Measurements from ENCODE around the gene NACAD. TPM values are rescaled to one million over a fixed set of nuclear protein-coding genes. Genes with fewer than 3 reads are reported as not detected.

NACAD gene
- total RNA-seq, 1 donor from 2014 or later: 1.0 TPM

DNA sequence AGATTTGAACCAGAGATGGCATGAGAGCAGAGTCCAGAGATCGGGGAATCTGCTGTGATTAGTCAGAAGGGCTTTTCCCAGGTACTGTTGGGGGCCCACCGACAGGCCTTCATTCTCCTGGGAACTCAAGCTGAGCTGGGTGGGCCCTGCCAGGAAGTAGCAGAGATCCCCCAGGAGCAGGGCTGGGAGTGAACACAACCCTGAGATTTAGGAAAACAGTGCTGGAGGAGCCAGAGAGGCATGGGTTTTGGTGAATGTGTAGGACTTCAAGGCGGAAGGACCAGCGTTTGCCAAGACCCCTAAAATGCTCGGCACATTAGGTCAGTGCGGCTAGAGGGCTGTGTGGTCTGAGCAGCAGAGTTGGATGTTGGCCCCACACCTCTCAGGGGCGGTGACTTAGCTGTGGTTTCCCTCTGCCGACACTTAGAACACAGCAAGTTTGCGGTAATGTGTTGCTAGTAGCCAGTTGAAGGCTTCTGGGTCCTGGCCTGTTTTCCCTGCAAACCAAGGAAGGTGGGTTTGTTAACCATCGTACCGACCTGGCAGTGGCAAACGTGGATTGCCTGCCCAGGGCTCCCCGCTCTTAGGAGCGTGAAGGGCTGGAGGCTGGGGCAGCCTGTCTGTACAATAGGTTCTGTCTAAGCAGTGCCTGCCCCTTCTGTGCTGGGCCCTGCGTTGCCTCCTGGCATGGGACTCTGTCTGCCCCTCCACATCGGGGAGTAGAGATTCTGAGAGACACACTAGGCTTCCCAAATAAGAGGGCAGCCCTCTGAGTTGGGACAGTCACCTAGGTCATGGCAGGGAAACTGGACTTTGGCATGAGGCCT lies 14.0 kb downstream of the NACAD start:
- H3K27me3 ChIP-seq (ENCODE audit: control insufficient read depth in 3 of 3, insufficient read depth in 3 of 3, low read length in 3 of 3): no peaks in the 10 kb centered on the region
- no peak overlapping the region for H3K9ac ChIP-seq (ENCODE audit: low read depth in 1 of 3, low read length in 3 of 3)
- no peaks in the 10 kb centered on the region for H3K9me3 ChIP-seq (ENCODE audit: control insufficient read depth in 3 of 3, low read length in 3 of 3)
- no peak overlapping the region for H3K27ac ChIP-seq (ENCODE audit: low read depth, low read length)
- H3K36me3 ChIP-seq (ENCODE audit: control insufficient read depth in 3 of 3, insufficient read depth in 3 of 3, low read length in 3 of 3): peaks cover 62 to 65% (median 63%) of the 10 kb centered on the region in 3 donors
- no peak overlapping the region for H3K4me3 ChIP-seq (ENCODE audit: low read length in 3 of 3)
- H3K4me1 ChIP-seq (ENCODE audit: control insufficient read depth in 3 of 3, insufficient read depth in 3 of 3, low read length in 3 of 3): no peaks in the 10 kb centered on the region

DNA sequence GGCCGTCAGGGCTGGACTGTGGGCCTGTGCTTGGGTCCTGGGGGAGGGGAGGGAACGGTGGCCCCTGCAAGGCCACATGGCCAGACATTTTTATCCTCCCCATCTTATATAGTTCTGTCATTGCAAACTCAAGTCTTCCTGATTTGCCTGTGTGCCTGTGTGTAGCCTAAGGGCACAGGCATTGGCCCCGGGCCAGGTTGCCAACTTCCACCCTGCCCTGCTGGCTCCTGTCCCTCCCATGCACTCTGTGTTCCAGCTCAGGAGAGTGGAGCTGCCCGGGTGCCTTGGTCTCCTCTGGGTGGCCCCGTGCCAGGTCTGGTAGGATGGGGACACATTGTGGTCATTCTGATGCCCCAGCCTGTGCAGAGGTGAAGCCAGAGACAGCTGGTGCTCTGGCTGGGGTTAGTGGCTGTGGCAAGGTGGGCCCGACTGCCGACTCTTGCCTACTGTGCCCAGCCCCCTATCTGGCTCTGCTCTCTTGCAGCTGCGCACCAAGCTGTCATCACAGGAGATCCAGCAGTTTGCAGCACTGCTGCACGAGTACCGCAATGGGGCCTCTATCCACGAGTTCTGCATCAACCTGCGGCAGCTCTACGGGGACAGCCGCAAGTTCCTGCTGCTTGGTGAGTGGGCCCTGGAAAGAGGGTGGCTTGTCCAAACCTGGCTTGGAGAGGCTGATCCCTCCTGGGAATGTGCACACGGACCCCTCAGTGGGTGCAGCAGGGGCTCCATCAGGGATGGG lies 14.8 kb downstream of the NACAD start:
- no peaks in the 10 kb centered on the region for H3K9me3 ChIP-seq (ENCODE audit: control insufficient read depth in 3 of 3, low read length in 3 of 3)
- H3K4me1 ChIP-seq (ENCODE audit: control insufficient read depth in 3 of 3, insufficient read depth in 3 of 3, low read length in 3 of 3): no peaks in the 10 kb centered on the region
- H3K36me3 ChIP-seq (ENCODE audit: control insufficient read depth in 3 of 3, insufficient read depth in 3 of 3, low read length in 3 of 3): peaks cover 68 to 71% (median 69%) of the 10 kb centered on the region in 3 donors
- no peak overlapping the region for H3K27ac ChIP-seq (ENCODE audit: low read depth, low read length)
- no peak overlapping the region for H3K4me3 ChIP-seq (ENCODE audit: low read length in 3 of 3)
- H3K9ac ChIP-seq (ENCODE audit: low read depth in 1 of 3, low read length in 3 of 3): no peak overlapping the region
- no peaks in the 10 kb centered on the region for H3K27me3 ChIP-seq (ENCODE audit: control insufficient read depth in 3 of 3, insufficient read depth in 3 of 3, low read length in 3 of 3)

DNA sequence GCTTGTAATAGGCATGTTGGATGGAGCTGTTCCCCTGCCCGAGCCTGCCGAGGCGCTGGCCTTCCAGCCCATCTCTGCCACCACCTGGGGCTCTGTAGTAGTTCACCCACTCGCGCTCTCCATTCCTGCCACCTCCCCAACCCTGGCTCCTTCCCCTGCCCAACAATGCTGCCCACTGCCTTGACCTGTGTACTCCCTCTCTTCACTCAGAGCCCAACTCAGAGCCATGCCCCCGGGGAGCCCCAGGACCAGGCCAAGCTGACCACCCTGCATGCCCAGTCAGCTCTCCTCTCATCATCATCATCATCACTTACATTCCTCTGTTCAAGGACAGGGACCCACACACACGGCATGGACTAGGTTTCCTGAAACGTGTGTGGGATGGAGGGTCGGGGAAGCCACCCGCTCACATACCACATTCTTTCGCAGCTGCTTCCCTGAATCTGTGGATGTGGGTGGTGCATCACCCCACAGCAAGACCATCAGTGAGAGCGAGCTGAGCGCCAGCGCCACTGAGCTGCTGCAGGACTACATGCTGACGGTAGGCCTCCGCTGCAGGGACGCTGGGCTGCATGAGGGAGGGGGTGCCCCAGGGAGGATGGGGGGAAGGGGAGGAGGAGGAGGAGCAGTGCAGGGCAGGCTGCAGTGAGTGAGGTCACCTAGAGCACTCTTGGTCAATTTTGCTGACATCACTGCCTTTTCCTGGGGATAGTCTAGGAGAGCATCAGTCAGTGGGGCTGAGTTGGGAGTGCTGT lies 15.6 kb downstream of the NACAD start:
- Histone ChIP-seq H3K9me3 (ENCODE audit: control insufficient read depth in 3 of 3, low read length in 3 of 3) (no peaks in the 10 kb centered on the region), H3K4me1 (ENCODE audit: control insufficient read depth in 3 of 3, insufficient read depth in 3 of 3, low read length in 3 of 3) (no peaks in the 10 kb centered on the region), H3K4me3 (ENCODE audit: low read length in 3 of 3) (no peak overlapping the region), H3K36me3 (ENCODE audit: control insufficient read depth in 3 of 3, insufficient read depth in 3 of 3, low read length in 3 of 3) (peaks cover 73 to 78% (median 74%) of the 10 kb centered on the region in 3 donors), H3K9ac (ENCODE audit: low read depth in 1 of 3, low read length in 3 of 3) (no peak overlapping the region), H3K27ac (ENCODE audit: low read depth, low read length) (no peak overlapping the region), H3K27me3 (ENCODE audit: control insufficient read depth in 3 of 3, insufficient read depth in 3 of 3, low read length in 3 of 3) (no peaks in the 10 kb centered on the region)

DNA sequence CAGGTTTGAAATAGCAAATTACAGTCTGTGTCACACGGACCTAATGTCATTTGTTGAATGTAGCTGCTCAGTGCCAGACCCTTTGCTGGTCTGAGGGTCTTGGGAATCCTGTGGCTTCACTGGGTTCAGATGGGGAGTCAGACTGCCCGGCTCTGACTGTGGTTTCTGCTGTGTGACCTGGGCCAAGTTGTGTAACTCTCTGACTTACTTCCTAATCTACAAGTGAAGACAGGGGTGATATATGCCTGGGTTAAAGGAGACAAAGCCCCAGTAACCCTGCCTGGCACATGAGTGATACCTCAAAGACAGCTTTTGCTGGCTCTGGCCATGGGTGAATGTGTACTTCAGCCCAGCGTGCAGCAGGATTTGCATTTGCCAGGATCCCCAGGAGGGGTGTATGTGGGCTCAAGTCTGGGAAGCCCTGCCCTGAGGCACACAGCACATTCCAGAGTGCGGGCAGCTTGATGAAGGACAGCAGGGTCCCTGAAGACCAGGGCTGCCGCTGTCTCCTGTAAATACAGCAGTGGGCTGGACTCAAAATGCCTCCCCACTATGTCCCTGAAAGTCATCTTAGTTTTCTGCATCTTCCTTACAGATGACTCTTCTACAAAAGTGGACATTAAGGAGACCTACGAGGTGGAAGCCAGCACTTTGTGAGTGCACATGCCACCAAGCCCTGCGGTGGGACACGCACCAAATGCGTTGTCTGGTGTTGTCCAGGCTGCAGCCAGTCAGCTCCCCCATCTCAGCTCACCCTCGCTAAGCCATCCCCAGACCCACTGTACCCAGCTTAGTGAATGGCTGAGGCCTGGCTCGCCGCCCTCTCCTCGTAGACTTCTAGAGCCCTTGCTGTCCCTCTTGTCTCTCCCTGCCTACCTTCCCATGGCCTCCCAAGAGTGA lies 16.4 kb downstream of the NACAD start:
- no peaks in the 10 kb centered on the region for H3K27me3 ChIP-seq (ENCODE audit: control insufficient read depth in 3 of 3, insufficient read depth in 3 of 3, low read length in 3 of 3)
- no peak overlapping the region for H3K9ac ChIP-seq (ENCODE audit: low read depth in 1 of 3, low read length in 3 of 3)
- H3K36me3 ChIP-seq (ENCODE audit: control insufficient read depth in 3 of 3, insufficient read depth in 3 of 3, low read length in 3 of 3): peaks cover 78 to 84% (median 80%) of the 10 kb centered on the region in 3 donors
- H3K4me1 ChIP-seq (ENCODE audit: control insufficient read depth in 3 of 3, insufficient read depth in 3 of 3, low read length in 3 of 3): no peaks in the 10 kb centered on the region
- no peak overlapping the region for H3K27ac ChIP-seq (ENCODE audit: low read depth, low read length)
- H3K4me3 ChIP-seq (ENCODE audit: low read length in 3 of 3): no peak overlapping the region
- H3K9me3 ChIP-seq (ENCODE audit: control insufficient read depth in 3 of 3, low read length in 3 of 3): no peaks in the 10 kb centered on the region

- no peak overlapping the region for H3K27ac ChIP-seq (ENCODE audit: low read depth, low read length)
- H3K4me3 ChIP-seq (ENCODE audit: low read length in 3 of 3): no peak overlapping the region
- H3K27me3 ChIP-seq (ENCODE audit: control insufficient read depth in 3 of 3, insufficient read depth in 3 of 3, low read length in 3 of 3): no peaks in the 10 kb centered on the region
- H3K9me3 ChIP-seq (ENCODE audit: control insufficient read depth in 3 of 3, low read length in 3 of 3): no peaks in the 10 kb centered on the region
- H3K9ac ChIP-seq (ENCODE audit: low read depth in 1 of 3, low read length in 3 of 3): no peak overlapping the region
- H3K4me1 ChIP-seq (ENCODE audit: control insufficient read depth in 3 of 3, insufficient read depth in 3 of 3, low read length in 3 of 3): no peaks in the 10 kb centered on the region
- H3K36me3 ChIP-seq (ENCODE audit: control insufficient read depth in 3 of 3, insufficient read depth in 3 of 3, low read length in 3 of 3): peaks cover 74 to 81% (median 75%) of the 10 kb centered on the region in 3 donors
Observed at GRCh38 chr7:45071528-45071927, 17.2 kb downstream of the NACAD start.

GRCh38 chr7:45070254-45070642 lies 18.5 kb downstream of the NACAD start:
- no peaks in the 10 kb centered on the region for H3K9me3 ChIP-seq (ENCODE audit: control insufficient read depth in 3 of 3, low read length in 3 of 3)
- H3K4me3 ChIP-seq (ENCODE audit: low read length in 3 of 3): no peak overlapping the region
- no peak overlapping the region for H3K9ac ChIP-seq (ENCODE audit: low read depth in 1 of 3, low read length in 3 of 3)
- H3K4me1 ChIP-seq (ENCODE audit: control insufficient read depth in 3 of 3, insufficient read depth in 3 of 3, low read length in 3 of 3): no peaks in the 10 kb centered on the region
- H3K27ac ChIP-seq (ENCODE audit: low read depth, low read length): no peak overlapping the region
- H3K27me3 ChIP-seq (ENCODE audit: control insufficient read depth in 3 of 3, insufficient read depth in 3 of 3, low read length in 3 of 3): no peaks in the 10 kb centered on the region
- peaks cover 65 to 79% (median 67%) of the 10 kb centered on the region in 3 donors for H3K36me3 ChIP-seq (ENCODE audit: control insufficient read depth in 3 of 3, insufficient read depth in 3 of 3, low read length in 3 of 3)

- H3K36me3 ChIP-seq (ENCODE audit: control insufficient read depth in 3 of 3, insufficient read depth in 3 of 3, low read length in 3 of 3): peaks cover 66 to 78% (median 68%) of the 10 kb centered on the region in 3 donors
Observed at GRCh38 chr7:45069444-45070253, 19.1 kb downstream of the NACAD start.

DNA sequence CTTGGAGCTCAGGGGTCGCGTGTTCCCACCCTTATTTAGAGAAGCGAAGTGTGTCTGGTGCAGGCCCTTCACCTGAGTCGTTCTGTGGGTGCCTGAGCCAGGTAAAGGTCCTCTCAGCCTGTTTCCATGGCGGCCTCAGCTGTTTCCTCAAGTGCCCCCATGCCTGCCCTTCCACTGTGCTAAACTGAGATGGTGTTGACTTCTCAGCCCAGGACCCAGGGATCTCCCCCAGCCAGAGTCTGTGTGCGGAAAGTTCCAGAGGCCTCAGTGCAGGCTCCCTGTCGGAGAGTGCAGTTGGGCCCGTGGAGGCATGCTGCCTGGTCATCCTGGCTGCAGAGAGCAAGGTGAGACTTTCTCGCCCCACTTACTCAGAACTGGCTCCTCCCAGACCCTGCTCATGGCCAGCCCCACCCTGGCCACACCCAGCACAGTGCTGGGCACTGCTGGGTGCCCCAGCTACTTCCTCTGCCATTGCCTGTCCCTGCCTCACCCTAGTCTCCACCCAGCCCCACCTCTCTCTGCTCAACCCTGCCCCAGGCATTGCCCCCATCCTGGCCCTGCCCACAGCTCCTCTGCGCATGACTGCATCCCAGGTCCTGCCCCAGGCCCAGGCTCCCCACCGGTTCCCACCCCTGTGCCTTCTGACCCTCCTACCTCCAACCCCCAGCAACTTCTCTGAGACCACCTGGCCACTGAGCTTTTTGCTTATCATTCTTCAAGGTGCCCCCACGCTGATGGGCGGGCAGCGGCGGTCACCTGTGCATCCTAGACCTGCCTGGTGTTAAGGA lies 20.3 kb downstream of the NACAD start:
- H3K27me3 ChIP-seq (ENCODE audit: control insufficient read depth in 3 of 3, insufficient read depth in 3 of 3, low read length in 3 of 3): no peaks in the 10 kb centered on the region
- no peaks in the 10 kb centered on the region for H3K4me1 ChIP-seq (ENCODE audit: control insufficient read depth in 3 of 3, insufficient read depth in 3 of 3, low read length in 3 of 3)
- H3K4me3 ChIP-seq (ENCODE audit: low read length in 3 of 3): no peak overlapping the region
- H3K36me3 ChIP-seq (ENCODE audit: control insufficient read depth in 3 of 3, insufficient read depth in 3 of 3, low read length in 3 of 3): peaks cover 64 to 78% (median 65%) of the 10 kb centered on the region in 3 donors
- H3K27ac ChIP-seq (ENCODE audit: low read depth, low read length): no peak overlapping the region
- no peaks in the 10 kb centered on the region for H3K9me3 ChIP-seq (ENCODE audit: control insufficient read depth in 3 of 3, low read length in 3 of 3)
- H3K9ac ChIP-seq (ENCODE audit: low read depth in 1 of 3, low read length in 3 of 3): no peak overlapping the region

More at GRCh38 chr7:45069444-45070253, 19.1 kb downstream of the NACAD start:
- no peak overlapping the region for H3K27ac ChIP-seq (ENCODE audit: low read depth, low read length)
- no peak overlapping the region for H3K4me3 ChIP-seq (ENCODE audit: low read length in 3 of 3)
- no peaks in the 10 kb centered on the region for H3K27me3 ChIP-seq (ENCODE audit: control insufficient read depth in 3 of 3, insufficient read depth in 3 of 3, low read length in 3 of 3)
- H3K9me3 ChIP-seq (ENCODE audit: control insufficient read depth in 3 of 3, low read length in 3 of 3): no peaks in the 10 kb centered on the region
- no peak overlapping the region for H3K9ac ChIP-seq (ENCODE audit: low read depth in 1 of 3, low read length in 3 of 3)
- H3K4me1 ChIP-seq (ENCODE audit: control insufficient read depth in 3 of 3, insufficient read depth in 3 of 3, low read length in 3 of 3): no peaks in the 10 kb centered on the region
